GM12864 (cell line): Measurements from ENCODE around the gene HTRA3.

Experiments used
- DNase-seq: peaks from one replicate; pipeline ENCODE4 v3.0.0-alpha.2; 2011; ENCODE audit warnings: low read depth
- H3K4me3 ChIP-seq: 2 replicates; pipeline ENCODE4 v1.5.1; 2011; ENCODE audit warnings: mild to moderate bottlenecking, low read depth, low read length, control low read depth
- CTCF ChIP-seq: IDR thresholded peaks from 2 replicates; pipeline ENCODE4 v1.5.1; 2011; ENCODE audit warnings: low read depth, mild to moderate bottlenecking, moderate library complexity, low read length, control low read depth, inconsistent platforms; ENCODE audit errors: missing control alignments

Gene HTRA3

DNA sequence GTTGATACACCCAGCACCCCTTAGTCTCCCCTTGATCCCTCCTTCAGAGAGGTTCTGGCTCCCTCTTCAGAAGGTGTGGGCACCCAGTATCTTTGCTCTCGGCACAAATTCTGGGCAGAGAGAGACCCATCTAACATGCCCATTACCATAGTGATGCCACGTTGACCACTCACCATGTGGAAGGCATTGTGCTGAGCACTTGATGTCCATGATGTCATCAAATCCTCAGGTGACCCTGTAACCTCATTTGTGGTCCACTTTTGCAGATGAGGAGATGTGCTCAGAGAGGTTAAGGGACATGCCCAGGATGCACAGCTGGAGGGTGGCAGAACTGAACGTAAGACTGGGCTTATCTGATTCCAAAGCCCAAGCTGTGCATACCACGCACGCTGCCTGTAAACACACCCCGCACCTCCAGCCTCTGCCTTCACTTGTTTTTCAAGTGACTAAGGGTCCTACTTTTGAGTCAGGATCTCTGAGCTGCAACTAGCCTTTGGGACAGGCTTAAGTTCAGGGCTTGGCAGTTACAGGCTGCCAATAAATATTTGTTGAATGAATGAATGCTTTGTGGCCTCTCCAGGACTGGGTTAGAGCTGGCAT is 55.2 kb downstream of the HTRA3 start:
- no peak for TF ChIP-seq CTCF
- DNase-seq = no peak
- H3K4me3 ChIP-seq = no peak overlapping the region

DNA sequence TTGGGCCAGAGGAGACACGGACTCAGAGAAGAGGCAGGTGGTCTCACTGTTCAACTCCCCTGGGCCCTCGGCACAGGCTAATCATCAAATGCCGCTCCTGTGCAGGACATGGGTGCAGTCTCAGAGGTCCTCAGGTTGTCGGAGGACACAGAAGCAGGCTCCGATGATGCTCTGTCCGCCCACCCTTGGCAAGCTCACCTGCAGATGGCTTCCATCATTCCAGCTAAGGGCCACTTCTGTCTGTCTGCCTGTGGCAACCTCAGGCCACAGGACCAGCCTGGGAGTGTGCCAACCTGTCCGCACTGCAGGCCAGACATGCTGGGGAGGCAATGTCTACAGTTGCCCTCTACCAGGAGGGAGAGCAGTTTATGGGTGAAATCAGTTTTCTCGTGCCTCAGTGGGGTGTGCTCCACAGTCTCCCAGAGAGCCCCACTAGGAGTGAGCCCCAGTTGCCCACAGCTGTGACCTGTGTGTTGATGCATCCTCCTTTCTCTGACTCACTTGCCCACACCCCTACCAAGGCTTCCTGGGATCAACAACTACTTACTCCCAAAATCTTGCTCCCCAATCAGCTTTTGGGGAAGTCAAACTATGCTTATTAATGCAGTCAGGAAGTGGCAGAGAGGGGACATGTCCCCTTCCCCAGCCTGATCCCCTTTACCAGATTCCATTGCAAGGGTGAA is 55.9 kb downstream of the HTRA3 start:
- no peak for TF ChIP-seq CTCF
- no peak for DNase-seq
- H3K4me3 ChIP-seq = no peak overlapping the region

DNA sequence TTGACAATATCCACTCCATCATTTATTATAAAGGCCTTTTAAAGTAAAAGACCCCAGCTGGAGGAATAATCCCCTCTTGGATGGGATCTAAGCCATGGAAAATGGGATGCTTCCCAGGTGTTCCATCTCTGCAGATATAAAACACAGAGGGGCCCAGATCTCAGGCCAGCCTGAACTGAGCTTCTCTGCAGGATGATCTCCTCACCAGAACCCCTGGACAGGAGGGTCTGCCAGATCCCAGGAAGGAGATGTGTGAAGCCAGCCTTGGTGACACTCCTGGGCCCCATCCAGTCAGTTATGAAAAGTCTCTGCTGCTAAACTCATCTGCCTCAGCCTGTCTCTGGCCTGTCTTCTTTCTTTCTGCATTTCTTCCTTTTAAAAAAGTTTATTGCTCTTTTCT is 56.7 kb downstream of the HTRA3 start:
- no peak for TF ChIP-seq CTCF
- DNase-seq = no peak

DNA sequence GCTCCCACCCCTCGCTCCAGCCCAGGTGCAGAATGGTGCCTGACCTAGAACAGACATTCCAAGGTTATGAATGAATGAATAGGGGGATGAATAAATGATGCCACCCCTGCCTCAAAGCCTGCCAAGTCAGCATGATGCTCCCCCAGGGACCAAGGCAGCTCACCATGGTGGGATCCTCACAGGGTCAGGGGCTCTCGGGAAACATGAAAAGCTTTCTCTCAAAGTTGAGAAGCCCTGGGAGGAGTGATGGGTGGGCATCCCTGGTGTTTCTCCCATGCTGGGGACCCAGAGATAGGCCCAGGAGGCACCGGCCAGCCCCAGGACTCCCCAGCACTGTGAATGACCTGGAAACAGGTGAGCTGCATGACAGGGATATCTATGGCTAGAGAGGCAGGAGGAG is 58.9 kb downstream of the HTRA3 start:
- H3K4me3 ChIP-seq = no peak overlapping the region
- DNase-seq = no peak
- TF ChIP-seq CTCF = no peak

More for the DNA sequence above, 56.7 kb downstream of the HTRA3 start:
- no peak overlapping the region for H3K4me3 ChIP-seq

- no peak overlapping the region for H3K4me3 ChIP-seq
- DNase-seq = no peak
- no peak for TF ChIP-seq CTCF
These were observed 59.5 kb downstream of the HTRA3 start for GRCh38 chr4:8328866-8329559.

DNA sequence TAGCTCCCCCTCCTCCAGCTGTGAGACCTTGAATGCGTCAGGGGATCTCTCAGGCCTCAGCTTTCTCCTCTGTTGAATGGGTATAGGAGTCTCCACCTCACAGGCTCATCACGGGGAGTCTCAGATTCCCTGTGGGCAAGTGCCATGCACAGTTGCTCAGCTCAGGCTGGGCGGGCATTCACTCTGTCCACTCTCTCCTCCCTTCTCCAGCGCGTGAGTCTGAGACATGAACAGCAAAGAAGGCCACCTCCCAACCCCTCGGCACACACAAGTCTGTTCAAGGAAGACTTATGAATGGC is 60.0 kb downstream of the HTRA3 start:
- no peak for TF ChIP-seq CTCF
- H3K4me3 ChIP-seq = no peak overlapping the region
- DNase-seq = no peak
